HepG2 (cell line): Measurements from ENCODE around the gene CTNND2. TPM values are rescaled to one million over a fixed set of nuclear protein-coding genes. Genes with fewer than 3 reads are reported as not detected.

Experiments used
- ATAC-seq: fragments of 200-7000 bp; cut with Tn5 transposase; 3 replicates; pipeline ENCODE4 v1.9.1; 2020; ENCODE audit warnings: mild to moderate bottlenecking, moderate library complexity
- BruUV-seq: library from RNA; stranded (reverse); fragments of 400-500 nt; replicated peaks from 2 replicates; lab custom pipeline; 2021; lab: Mats Ljungman, UMichigan
- CTCF ChIA-PET: fragments of 300-600 bp; formaldehyde crosslinking; extraction: SDS; loops from one replicate; lab custom pipeline; 2021; ENCODE audit warnings: low total read pairs, inconsistent platforms, low intra/inter-chr PET ratio; lab: Yijun Ruan, JAX
- POLR2A ChIA-PET: fragments of 350-600 bp; sonication (Branson Sonifier 250); formaldehyde crosslinking; loops from one replicate; lab custom pipeline; 2020; ENCODE audit warnings: antibody characterized with exemption, inconsistent platforms; lab: Yijun Ruan, JAX
- DNase-seq: peaks from one replicate; pipeline ENCODE4 v3.0.0-alpha.2; 2015; ENCODE audit warnings: low spot score
- FAIRE-seq: peaks from 3 replicates; lab custom pipeline; 2011; peaks lifted over from hg19 to GRCh38; lab: Jason Lieb, UNC
- H2AFZ ChIP-seq: one replicate; pipeline ENCODE4 v1.6.1; 2011; ENCODE audit warnings: low read length, inconsistent platforms
- H3K27ac ChIP-seq: fragments of 300-600 bp; 3 replicates; pipeline ENCODE4 v1.8.0; 2011; ENCODE audit warnings: mixed run types, mild to moderate bottlenecking, mixed read lengths, low read length, inconsistent platforms; ENCODE audit not compliant: insufficient read depth; ENCODE audit errors: extremely low read length
- H3K27me3 ChIP-seq, 2 experiments: fragments of 200-600 bp in 1 of 2; 2 replicates in 1 of 2; 3 replicates in 1 of 2; pipeline versions ENCODE4 v1.6.0 to v1.8.0; 2011; ENCODE audit warnings: low read length in 2 of 2, mild to moderate bottlenecking in 2 of 2, moderate library complexity in 2 of 2, inconsistent platforms in 1 of 2; ENCODE audit not compliant: insufficient read depth in 2 of 2, control insufficient read depth in 1 of 2
- H3K36me3 ChIP-seq, 2 experiments: fragments of 200-600 bp in 1 of 2; replicated peaks in 1 of 2; 2 replicates in 1 of 2; 3 replicates in 1 of 2; pipeline versions ENCODE4 v1.5.1 to v1.8.0; 2011; ENCODE audit warnings: low read length in 2 of 2, inconsistent platforms in 1 of 2; ENCODE audit not compliant: insufficient read depth in 2 of 2, control insufficient read depth in 1 of 2
- H3K4me1 ChIP-seq: 2 replicates; pipeline ENCODE4 v1.5.1; 2012; ENCODE audit warnings: low read length, inconsistent platforms; ENCODE audit not compliant: insufficient read depth
- H3K4me2 ChIP-seq: 2 replicates; pipeline ENCODE4 v1.6.0; 2011; ENCODE audit warnings: low read depth, low read length, inconsistent platforms
- H3K4me3 ChIP-seq, 3 experiments: fragments of 200-600 bp in 1 of 3; sonication (generic), shearing (Covaris generic) in 1 of 3; replicated peaks in 1 of 3; 2 replicates each; pipeline ENCODE4 v1.5.1; 2011 to 2016; ENCODE audit warnings: low read length in 3 of 3, inconsistent platforms in 2 of 3, low read depth in 2 of 3, mild to moderate bottlenecking in 2 of 3, control low read depth in 1 of 3, mixed read lengths in 1 of 3; ENCODE audit not compliant: insufficient read depth in 1 of 3
- H3K79me2 ChIP-seq: one replicate; pipeline ENCODE4 v1.6.1; 2011; ENCODE audit warnings: low read length, inconsistent platforms; ENCODE audit not compliant: insufficient read depth
- H3K9ac ChIP-seq: 2 replicates; pipeline ENCODE4 v1.6.0; 2011; ENCODE audit warnings: mild to moderate bottlenecking, low read depth, low read length, inconsistent platforms; ENCODE audit not compliant: insufficient read depth
- H3K9me3 ChIP-seq: 2 replicates; pipeline ENCODE4 v1.5.1; 2012; ENCODE audit warnings: mild to moderate bottlenecking, low read length
- H4K20me1 ChIP-seq: 2 replicates; pipeline ENCODE4 v1.6.0; 2011; ENCODE audit warnings: inconsistent platforms, mild to moderate bottlenecking, low read length, moderate library complexity; ENCODE audit not compliant: insufficient read depth
- AGO1 ChIP-seq: fragments of 200-400 bp; formaldehyde crosslinking; IDR thresholded peaks from 2 replicates; pipeline ENCODE4 v1.6.1; 2017; ENCODE audit warnings: mild to moderate bottlenecking, low read depth, low read length, moderate library complexity; ENCODE audit not compliant: poor library complexity, severe bottlenecking
- ATF4 ChIP-seq, 2 experiments: fragments of 450-650 bp in 1 of 2; sonication (generic) in 1 of 2; formaldehyde crosslinking; IDR thresholded peaks; 2 replicates each; pipeline versions ENCODE4 v1.5.0 to v1.8.0; 2020 to 2022; ENCODE audit warnings: mild to moderate bottlenecking in 1 of 2, missing genetic modification reagents in 1 of 2
- ELF1 ChIP-seq: sonication (generic); formaldehyde crosslinking; IDR thresholded peaks from 2 replicates; pipeline ENCODE4 v1.4.0; 2020; ENCODE audit warnings: missing genetic modification reagents
- FOXA3 ChIP-seq: IDR thresholded peaks from 2 replicates; pipeline ENCODE4 v1.6.1; 2016; ENCODE audit warnings: missing genetic modification reagents, missing compliant biosample characterization
- GATAD1 ChIP-seq: IDR thresholded peaks from 2 replicates; pipeline ENCODE4 v1.6.1; 2016; ENCODE audit warnings: missing genetic modification reagents, missing compliant biosample characterization
- MBNL3 ChIP-seq: fragments of 250-450 bp; sonication (Bioruptor Pico); conservative IDR thresholded peaks from 2 replicates; pipeline ENCODE4 v1.8.0; 2022; ENCODE audit warnings: mild to moderate bottlenecking, inconsistent platforms
- MLX ChIP-seq: IDR thresholded peaks from 2 replicates; pipeline ENCODE4 v1.6.1; 2016
- MTA1 ChIP-seq: sonication (generic); formaldehyde crosslinking; IDR thresholded peaks from 2 replicates; pipeline ENCODE4 v1.4.0; 2020; ENCODE audit warnings: missing genetic modification reagents, mild to moderate bottlenecking, borderline replicate concordance
- NR2C2 ChIP-seq: sonication (generic); formaldehyde crosslinking; IDR thresholded peaks from 2 replicates; pipeline ENCODE4 v1.4.0; 2020; ENCODE audit warnings: missing genetic modification reagents, mild to moderate bottlenecking, moderate library complexity, borderline replicate concordance
- PITX1 ChIP-seq: sonication (generic); formaldehyde crosslinking; IDR thresholded peaks from 2 replicates; pipeline ENCODE4 v1.5.1; 2020; ENCODE audit warnings: mild to moderate bottlenecking, missing genetic modification reagents
- ZFP41 ChIP-seq: sonication (generic); formaldehyde crosslinking; IDR thresholded peaks from 2 replicates; pipeline ENCODE4 v1.4.0; 2020; ENCODE audit warnings: mild to moderate bottlenecking, missing genetic modification reagents, borderline replicate concordance
- ZNF629 ChIP-seq: sonication (generic); formaldehyde crosslinking; conservative IDR thresholded peaks from 2 replicates; pipeline ENCODE4 v1.5.0; 2020; ENCODE audit warnings: missing genetic modification reagents
- ZNF703 ChIP-seq: sonication (generic); formaldehyde crosslinking; IDR thresholded peaks from 2 replicates; pipeline ENCODE4 v1.5.1; 2020; ENCODE audit warnings: missing genetic modification reagents, mild to moderate bottlenecking, moderate library complexity, borderline replicate concordance
- ZNF766 ChIP-seq: sonication (generic); formaldehyde crosslinking; IDR thresholded peaks from 2 replicates; pipeline ENCODE4 v1.5.0; 2020; ENCODE audit warnings: missing genetic modification reagents, borderline replicate concordance
- WGBS: methylation state at CpG from one replicate; pipeline ENCODE4 v1.1.6; 2017; ENCODE audit warnings: low lambda C conversion rate; 5-methylcytosine and 5-hydroxymethylcytosine counted together
- in situ Hi-C: cut with HindIII; loops from 2 replicates; pipeline ENCODE4 v1.10.0; 2017; ENCODE audit warnings: low pct_unique_long_range_greater_than_20kb; ENCODE audit not compliant: extremely low pct_ligation_motif_present
- intact Hi-C: fragments of 100-400 bp; cut with micrococcal nuclease; formaldehyde crosslinking; loops from one replicate; pipeline ENCODE4 v1.10.0; 2022; ENCODE audit not compliant: unreplicated experiment
- polyA plus RNA-seq, 8 experiments: library from polyadenylated mRNA; depleted of rRNA in 3 of 8; stranded (reverse) in 7 of 8; unstranded in 1 of 8; fragments of >200 nt; fragmentation: Illumina TruSeq in 4 of 8; extraction: Trizol in 4 of 8; gene quantifications; 2 replicates each; pipeline versions ENCODE4 v1.2.1 to v1.2.3, GENCODE V29; 2011 to 2016; ENCODE audit warnings: low read depth in 4 of 8, missing spikeins in 1 of 8, mixed read lengths in 1 of 8; ENCODE audit not compliant: insufficient read depth in 1 of 8
- total RNA-seq, 5 experiments: library from RNA; depleted of rRNA; stranded (reverse); fragments of >200 nt; fragmentation: Illumina TruSeq; extraction: Trizol; gene quantifications; 2 replicates each; pipeline ENCODE4 v1.2.3, GENCODE V29; 2016; ENCODE audit warnings: low read depth in 1 of 5
- TF ChIP-seq, protein P1 (sequence below): sonication (generic); formaldehyde crosslinking; IDR thresholded peaks from 2 replicates; pipeline ENCODE4 v1.4.0; 2020; ENCODE audit warnings: missing genetic modification reagents
- TF ChIP-seq, protein P2 (sequence below): sonication (generic); formaldehyde crosslinking; IDR thresholded peaks from 2 replicates; pipeline ENCODE4 v1.5.1; 2020; ENCODE audit warnings: missing genetic modification reagents, mild to moderate bottlenecking, borderline replicate concordance
- TF ChIP-seq, protein P3 (sequence below), 2 experiments: sonication (generic) in 1 of 2; formaldehyde crosslinking in 1 of 2; IDR thresholded peaks; 2 replicates each; pipeline versions ENCODE4 v1.4.0 to v1.6.1; 2016 to 2020; ENCODE audit warnings: borderline replicate concordance in 1 of 2, low read depth in 1 of 2, mild to moderate bottlenecking in 1 of 2, missing genetic modification reagents in 1 of 2

CTNND2 gene
- total and polyA plus RNA-seq, 2 of the 13 experiments (the other 11 are each of a cell fraction or from before 2014, with no cell fraction given): not detected

DNA sequence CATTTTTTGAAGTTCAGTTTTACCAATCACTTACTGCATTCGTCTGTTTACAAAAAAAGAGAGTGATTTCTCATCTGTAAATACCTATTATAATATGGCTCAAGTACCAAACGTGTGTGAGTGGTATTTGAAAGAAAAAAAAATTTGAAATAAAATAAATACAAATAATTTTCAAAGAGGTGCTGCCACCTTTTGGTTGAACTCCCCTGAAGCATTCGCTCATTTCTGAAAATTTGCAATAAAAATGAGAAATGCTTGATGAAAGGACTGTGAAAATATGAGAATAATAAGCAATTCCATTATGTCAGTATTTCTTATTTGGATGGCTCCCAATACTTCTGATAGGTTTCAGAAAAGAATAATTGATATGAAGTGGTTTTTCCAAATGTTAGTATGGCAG is 409.9 kb downstream of the CTNND2 start:
- no peak for DNase-seq
- 2% methylated on average over 3 of the region's 3 CpGs for WGBS
- Histone ChIP-seq H3K79me2 (no peaks in the 10 kb centered on the region), H3K27me3 (no peaks in the 10 kb centered on the region), H3K4me1 (no peaks in the 10 kb centered on the region), H3K4me2 (no peak overlapping the region), H3K9ac (no peak overlapping the region), H3K9me3 (no peaks in the 10 kb centered on the region), H3K27ac (no peak overlapping the region), H3K4me3 (no peak overlapping the region), H2AFZ (no peak overlapping the region), H3K36me3 (no peaks in the 10 kb centered on the region), H4K20me1 (no peaks in the 10 kb centered on the region)
- no peak for ATAC-seq
- ChIA-PET POLR2A (no interaction called here), CTCF (no interaction called here)
- no peak for FAIRE-seq
- intact Hi-C loops (no loop called here), in situ Hi-C loops (no loop called here)
- no TSS peak for BruUV-seq
- TF ChIP-seq ATF4 (CRISPR knock-in tag; IDR thresholded peaks at IDR 0.05) (no peak), ZNF766 (CRISPR knock-in tag) (no peak), NR2C2 (CRISPR knock-in tag) (no peak), ZFP41 (no peak), MLX (CRISPR knock-in tag) (no peak), FOXA3 (CRISPR knock-in tag) (no peak), ZNF629 (CRISPR knock-in tag) (no peak), ZNF703 (CRISPR knock-in tag) (no peak), MBNL3 (CRISPR knock-in tag) (no peak), MTA1 (CRISPR knock-in tag) (no peak), PITX1 (no peak), AGO1 (no peak), ELF1 (CRISPR knock-in tag) (no peak), GATAD1 (no peak)
- TF ChIP-seq, protein P1, sequence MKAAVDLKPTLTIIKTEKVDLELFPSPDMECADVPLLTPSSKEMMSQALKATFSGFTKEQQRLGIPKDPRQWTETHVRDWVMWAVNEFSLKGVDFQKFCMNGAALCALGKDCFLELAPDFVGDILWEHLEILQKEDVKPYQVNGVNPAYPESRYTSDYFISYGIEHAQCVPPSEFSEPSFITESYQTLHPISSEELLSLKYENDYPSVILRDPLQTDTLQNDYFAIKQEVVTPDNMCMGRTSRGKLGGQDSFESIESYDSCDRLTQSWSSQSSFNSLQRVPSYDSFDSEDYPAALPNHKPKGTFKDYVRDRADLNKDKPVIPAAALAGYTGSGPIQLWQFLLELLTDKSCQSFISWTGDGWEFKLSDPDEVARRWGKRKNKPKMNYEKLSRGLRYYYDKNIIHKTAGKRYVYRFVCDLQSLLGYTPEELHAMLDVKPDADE (CRISPR knock-in tag): no peak
- TF ChIP-seq, protein P2, sequence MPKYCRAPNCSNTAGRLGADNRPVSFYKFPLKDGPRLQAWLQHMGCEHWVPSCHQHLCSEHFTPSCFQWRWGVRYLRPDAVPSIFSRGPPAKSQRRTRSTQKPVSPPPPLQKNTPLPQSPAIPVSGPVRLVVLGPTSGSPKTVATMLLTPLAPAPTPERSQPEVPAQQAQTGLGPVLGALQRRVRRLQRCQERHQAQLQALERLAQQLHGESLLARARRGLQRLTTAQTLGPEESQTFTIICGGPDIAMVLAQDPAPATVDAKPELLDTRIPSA (CRISPR knock-in tag): no peak
- TF ChIP-seq, protein P3, sequence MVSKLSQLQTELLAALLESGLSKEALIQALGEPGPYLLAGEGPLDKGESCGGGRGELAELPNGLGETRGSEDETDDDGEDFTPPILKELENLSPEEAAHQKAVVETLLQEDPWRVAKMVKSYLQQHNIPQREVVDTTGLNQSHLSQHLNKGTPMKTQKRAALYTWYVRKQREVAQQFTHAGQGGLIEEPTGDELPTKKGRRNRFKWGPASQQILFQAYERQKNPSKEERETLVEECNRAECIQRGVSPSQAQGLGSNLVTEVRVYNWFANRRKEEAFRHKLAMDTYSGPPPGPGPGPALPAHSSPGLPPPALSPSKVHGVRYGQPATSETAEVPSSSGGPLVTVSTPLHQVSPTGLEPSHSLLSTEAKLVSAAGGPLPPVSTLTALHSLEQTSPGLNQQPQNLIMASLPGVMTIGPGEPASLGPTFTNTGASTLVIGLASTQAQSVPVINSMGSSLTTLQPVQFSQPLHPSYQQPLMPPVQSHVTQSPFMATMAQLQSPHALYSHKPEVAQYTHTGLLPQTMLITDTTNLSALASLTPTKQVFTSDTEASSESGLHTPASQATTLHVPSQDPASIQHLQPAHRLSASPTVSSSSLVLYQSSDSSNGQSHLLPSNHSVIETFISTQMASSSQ (IDR thresholded peaks at IDR 0.05; ENCODE audit: low read depth): no peak
- TF ChIP-seq, protein P3 (CRISPR knock-in tag; IDR thresholded peaks at IDR 0.05; ENCODE audit: borderline replicate concordance): no peak
